ENCODE results near the gene RASA3. TPM values are rescaled to one million over a fixed set of nuclear protein-coding genes. Genes with fewer than 3 reads are reported as not detected.

Gene RASA3
- total and polyA plus RNA-seq, 2 of the 8 experiments (the other 6 are each of a cell fraction or from before 2014, with no cell fraction given) = 7.5 to 21.9 TPM

DNA sequence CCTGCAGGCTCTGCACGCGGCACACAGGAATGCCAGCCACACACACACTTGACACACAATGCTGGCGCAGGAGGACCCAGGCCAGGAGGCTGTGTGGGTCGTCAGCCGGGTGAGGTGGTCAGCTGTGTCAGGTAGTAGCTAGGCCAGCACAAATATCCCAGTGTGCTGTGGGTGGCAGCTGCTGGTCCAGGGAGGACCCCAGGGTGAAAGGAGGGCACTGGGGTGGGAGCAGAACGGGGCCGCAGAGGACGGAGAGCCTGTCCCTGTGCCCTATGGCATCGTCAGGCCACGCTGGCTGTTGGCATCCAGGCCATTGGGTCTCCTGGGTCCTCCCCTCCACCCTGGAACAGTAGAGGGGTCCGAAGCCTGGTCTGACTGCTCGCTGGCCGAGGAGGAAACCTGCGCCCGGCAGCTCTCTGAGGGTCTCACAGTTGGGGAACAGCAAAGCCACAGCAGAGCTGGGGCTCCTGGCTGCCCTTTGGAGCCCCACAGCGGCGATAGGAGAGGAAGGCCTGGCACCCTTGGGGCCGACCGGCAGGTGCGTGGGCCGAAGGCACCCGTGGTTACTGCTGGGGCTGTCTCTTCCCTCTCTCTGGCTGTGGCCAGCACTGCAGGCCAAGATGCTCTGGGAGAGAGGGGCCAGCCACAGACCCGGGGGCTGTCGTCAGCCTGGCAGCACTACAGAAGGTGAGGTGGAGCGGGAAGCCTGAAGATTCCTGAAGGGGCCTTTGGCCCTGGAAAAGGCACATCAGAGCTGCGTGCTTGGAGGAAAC, 185.8 kb downstream of the RASA3 start:
- Histone ChIP-seq H3K4ac (replicated peaks; ENCODE audit: insufficient read length, low read depth, low read length) (no peak overlapping the region), H3K4me3 (ENCODE audit: extremely low read depth in 1 of 4, insufficient read depth in 2 of 4, low read depth in 3 of 4, low read length in 4 of 4) (no peak overlapping the region), H2BK15ac (ENCODE audit: low read length) (no peak overlapping the region), H3K4me2 (ENCODE audit: insufficient read depth in 1 of 2, low read depth in 2 of 2, low read length in 2 of 2) (no peak overlapping the region), H4K5ac (ENCODE audit: insufficient read length, low read depth, low read length) (no peak overlapping the region), H2BK20ac (ENCODE audit: low read length) (no peak overlapping the region), H3K4me1 (replicated peaks in 1 of 4; ENCODE audit: control insufficient read depth in 3 of 4, insufficient read depth in 4 of 4, low read length in 3 of 4) (peaks cover 0 to 1% (median 0%) of the 10 kb centered on the region in 4 experiments; a peak in 1 of 7 replicates), H3K9ac (replicated peaks in 1 of 4; ENCODE audit: extremely low read depth in 1 of 4, low read depth in 3 of 4, low read length in 3 of 4) (no peak overlapping the region), H4K91ac (replicated peaks; ENCODE audit: insufficient read length, low read length) (no peak overlapping the region), H2AK5ac (ENCODE audit: low read depth, low read length) (no peak overlapping the region), H3K79me2 (ENCODE audit: control insufficient read depth in 1 of 2, insufficient read depth in 2 of 2, low read length in 2 of 2) (no peaks in the 10 kb centered on the region), H2BK12ac (ENCODE audit: low read depth, low read length) (no peak overlapping the region), H3K18ac (ENCODE audit: extremely low read depth, low read length) (no peak overlapping the region), H3K9me3 (ENCODE audit: insufficient read depth in 2 of 2, low read depth in 1 of 2, low read length in 1 of 2) (no peaks in the 10 kb centered on the region), H3K14ac (ENCODE audit: insufficient read length) (no peak overlapping the region), H3K27me3 (replicated peaks in 1 of 4; ENCODE audit: control insufficient read depth in 3 of 4, extremely low read depth in 1 of 4, insufficient read depth in 3 of 4, low read length in 3 of 4) (no peaks in the 10 kb centered on the region), H3K27ac (ENCODE audit: low read depth, low read length) (no peak overlapping the region), H4K20me1 (replicated peaks in 1 of 2; ENCODE audit: control insufficient read depth in 1 of 2, insufficient read depth in 2 of 2, low read length in 2 of 2) (no peaks in the 10 kb centered on the region), H3K79me1 (ENCODE audit: low read depth, low read length) (no peaks in the 10 kb centered on the region), H3K36me3 (ENCODE audit: control insufficient read depth in 2 of 4, insufficient read depth in 4 of 4, low read length in 3 of 4) (no peaks in the 10 kb centered on the region), H2BK5ac (ENCODE audit: low read depth, low read length) (no peak overlapping the region), H3K56ac (replicated peaks; ENCODE audit: insufficient read length, low read depth, low read length) (no peak overlapping the region), H3K23ac (ENCODE audit: insufficient read length) (no peak overlapping the region), H3K23me2 (ENCODE audit: low read depth, low read length) (no peaks in the 10 kb centered on the region), H2BK120ac (replicated peaks; ENCODE audit: low read depth, low read length) (no peak overlapping the region), H2AFZ (ENCODE audit: low read length) (no peak overlapping the region), H4K8ac (ENCODE audit: extremely low read depth, insufficient read depth, low read length) (no peak overlapping the region)
- POLR2A ChIA-PET (ENCODE audit: partially characterized antibody) = no interaction called here
- DNase-seq (ENCODE audit: low read depth in 1 of 2, low spot score in 2 of 2) (no peak), FAIRE-seq (no peak)
- CTCF ChIA-PET (ENCODE audit: partially characterized antibody) = interaction anchor here (0.9 to 3.3 kb wide), 9 partner anchors 9 to 281 kb away, joined by 3 to 13 read pairs (median 4); partner anchors contain the start of gene GRK1
- WGBS, 2 experiments (ENCODE audit: extremely low coverage in 1 of 2, insufficient coverage in 1 of 2, insufficient read length in 1 of 2, insufficient replicate concordance in 2 of 2, low coverage in 1 of 2, low lambda C conversion rate in 2 of 2, missing lambda C conversion rate in 1 of 2) = 91% methylated on average over 15 of the region's 26 CpGs; no CpG with 5 or more reads in 1 of the 2 experiments
- TF ChIP-seq CREB1 (IDR thresholded peaks at IDR 0.05) (no peak), KDM4A (IDR thresholded peaks at IDR 0.05; ENCODE audit: low read depth, low read length, severe bottlenecking) (no peak), MAX (IDR thresholded peaks at IDR 0.05) (no peak), POLR2AphosphoS5 (IDR thresholded peaks at IDR 0.05; ENCODE audit: low read depth, low read length) (no peak), CTCF (IDR thresholded peaks at IDR 0.05; ENCODE audit: control extremely low read depth in 1 of 3, insufficient read depth in 1 of 3, low read depth in 1 of 3, low read length in 3 of 3) (no peak), BCL11A (IDR thresholded peaks at IDR 0.05; ENCODE audit: low read depth in 2 of 2, low read length in 2 of 2) (no peak), EZH2 (IDR thresholded peaks at IDR 0.05; ENCODE audit: low read depth, low read length, severe bottlenecking) (no peak), CBX5 (IDR thresholded peaks at IDR 0.05; ENCODE audit: low read depth, low read length) (no peak)
- TF ChIP-seq, protein P1, sequence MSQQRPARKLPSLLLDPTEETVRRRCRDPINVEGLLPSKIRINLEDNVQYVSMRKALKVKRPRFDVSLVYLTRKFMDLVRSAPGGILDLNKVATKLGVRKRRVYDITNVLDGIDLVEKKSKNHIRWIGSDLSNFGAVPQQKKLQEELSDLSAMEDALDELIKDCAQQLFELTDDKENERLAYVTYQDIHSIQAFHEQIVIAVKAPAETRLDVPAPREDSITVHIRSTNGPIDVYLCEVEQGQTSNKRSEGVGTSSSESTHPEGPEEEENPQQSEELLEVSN (IDR thresholded peaks at IDR 0.05) = no peak
